Stimulated activated naive CD8-positive, alpha-beta T cell treated with anti-CD3 and anti-CD28 coated beads, Interleukin-15, amount 100 ng/mL, for 72 hours (primary cell): ENCODE results near the gene ECI2.
"Not testable (repeated sequence)": the region's sequence is repeated elsewhere in the genome, so short reads cannot be mapped to it uniquely, and the experiment has no call there.

Experiments used
- ATAC-seq: fragments of 150-1000 bp; cut with Tn5 transposase; 2 replicates; pipeline ENCODE4 v1.10.0; 2021; ENCODE audit warnings: mild to moderate bottlenecking, moderate library complexity
- DNase-seq, 2 donors: peaks; one replicate each; pipeline ENCODE4 v3.0.0; 2021 to 2022
- H3K27ac Mint-ChIP-seq, 2 donors: one replicate each; pipeline ENCODE4 v1.8.0; 2022; ENCODE audit warnings: mild to moderate bottlenecking in 2 of 2, mixed read lengths in 2 of 2, moderate library complexity in 2 of 2
- H3K27me3 Mint-ChIP-seq: one replicate; pipeline ENCODE4 v1.8.0; 2022; ENCODE audit warnings: mixed read lengths
- H3K4me1 Mint-ChIP-seq: one replicate; pipeline ENCODE4 v1.8.0; 2022; ENCODE audit warnings: mild to moderate bottlenecking, mixed read lengths
- H3K4me3 Mint-ChIP-seq, 2 donors: one replicate each; pipeline ENCODE4 v1.8.0; 2022; ENCODE audit warnings: mild to moderate bottlenecking in 2 of 2, mixed read lengths in 2 of 2, moderate library complexity in 1 of 2
- H3K9me3 Mint-ChIP-seq, 2 donors: one replicate each; pipeline ENCODE4 v1.8.0; 2022; ENCODE audit warnings: mixed read lengths in 2 of 2

ECI2 gene

DNA sequence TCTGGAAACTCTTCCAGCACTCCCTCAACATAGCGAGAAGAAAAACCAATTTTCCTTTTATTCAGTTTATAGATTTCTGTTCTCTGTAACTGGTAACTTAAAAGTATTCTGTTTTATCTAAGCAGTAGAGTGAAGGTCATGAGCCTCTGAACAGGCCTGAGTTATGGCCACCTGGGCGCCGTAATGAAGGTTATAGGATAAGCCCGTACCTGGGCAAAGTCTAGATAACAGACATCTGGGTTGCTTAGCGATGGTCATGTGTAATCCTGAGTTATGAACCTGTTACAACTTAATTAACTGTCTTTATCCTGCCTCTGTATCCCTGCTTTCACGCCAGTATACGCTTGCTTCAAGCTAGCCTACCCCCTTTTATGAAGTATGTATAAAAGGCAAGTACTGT lies 43.4 kb downstream of the ECI2 start:
- ATAC-seq (no peak), DNase-seq (no peak)
- Mint-ChIP-seq H3K9me3 (no peaks in the 10 kb centered on the region), H3K27ac (no peak overlapping the region), H3K27me3 (no peaks in the 10 kb centered on the region), H3K4me1 (no peaks in the 10 kb centered on the region), H3K4me3 (no peak overlapping the region)

DNA sequence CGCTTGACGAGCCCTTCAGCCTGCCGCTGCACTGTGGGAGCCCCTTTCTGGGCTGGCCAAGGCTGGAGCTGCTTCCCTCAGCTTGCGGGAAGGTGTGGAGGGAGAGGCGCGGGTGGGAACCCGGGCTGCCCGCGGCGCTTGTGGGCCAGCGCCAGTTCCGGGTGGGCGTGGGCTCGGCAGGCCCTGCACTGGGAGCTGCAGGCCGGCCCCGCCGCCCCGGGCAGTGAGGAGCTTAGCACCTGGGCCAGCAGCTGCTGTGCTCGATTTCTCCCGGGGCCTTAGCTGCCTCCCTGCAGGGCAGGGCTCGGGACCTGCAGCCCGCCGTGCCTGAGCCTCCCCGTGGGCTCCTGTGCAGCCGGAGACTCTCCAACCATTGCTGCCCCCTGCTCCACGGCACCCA lies 45.3 kb downstream of the ECI2 start:
- H3K4me1 Mint-ChIP-seq, DNase-seq, H3K27me3 Mint-ChIP-seq, H3K9me3 Mint-ChIP-seq, ATAC-seq, H3K4me3 Mint-ChIP-seq, H3K27ac Mint-ChIP-seq: not testable (repeated sequence)

DNA sequence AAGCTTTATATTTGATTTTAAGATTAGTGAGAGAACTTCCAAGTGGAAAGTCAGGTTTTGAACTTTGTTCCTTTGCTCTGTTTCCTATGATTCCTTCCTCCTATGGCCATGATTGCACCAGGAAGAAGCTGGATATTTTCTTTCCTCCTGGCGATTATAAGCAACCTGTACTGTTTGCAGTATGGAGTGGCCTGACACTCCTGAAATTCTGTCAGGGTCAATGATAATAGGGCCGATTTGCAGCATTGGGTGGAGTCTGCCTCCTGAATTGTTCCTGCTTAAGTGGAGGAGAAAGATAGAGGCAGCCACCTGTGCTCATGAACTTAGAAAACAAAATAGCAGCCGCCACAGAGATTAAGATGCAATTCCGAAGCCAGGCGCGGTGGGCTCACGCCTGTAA lies 46.7 kb downstream of the ECI2 start:
- Mint-ChIP-seq H3K4me1 (no peaks in the 10 kb centered on the region), H3K9me3 (no peaks in the 10 kb centered on the region), H3K4me3 (no peak overlapping the region), H3K27ac (no peak overlapping the region), H3K27me3 (no peaks in the 10 kb centered on the region)
- ATAC-seq (no peak), DNase-seq (no peak)

DNA sequence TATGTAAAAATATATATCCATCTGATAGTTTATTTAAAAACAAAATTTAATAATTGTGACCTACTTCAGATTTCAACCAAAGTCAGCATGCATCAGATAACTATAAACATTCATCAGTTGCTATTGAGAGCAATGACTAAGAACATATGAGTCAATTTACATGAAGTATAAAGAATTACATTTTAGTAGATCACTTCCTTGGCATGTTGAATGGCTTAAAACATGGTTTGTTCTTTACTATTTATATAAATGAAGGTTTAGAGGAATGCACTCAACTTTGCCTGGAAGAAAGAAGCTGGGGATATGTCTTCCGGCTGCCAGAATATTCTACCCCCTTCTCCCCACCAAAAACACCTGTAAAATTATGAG lies 50.1 kb downstream of the ECI2 start:
- Mint-ChIP-seq H3K27me3 (no peaks in the 10 kb centered on the region), H3K4me1 (no peaks in the 10 kb centered on the region), H3K9me3 (no peaks in the 10 kb centered on the region), H3K4me3 (no peak overlapping the region), H3K27ac (no peak overlapping the region)
- DNase-seq (no peak), ATAC-seq (no peak)

DNA sequence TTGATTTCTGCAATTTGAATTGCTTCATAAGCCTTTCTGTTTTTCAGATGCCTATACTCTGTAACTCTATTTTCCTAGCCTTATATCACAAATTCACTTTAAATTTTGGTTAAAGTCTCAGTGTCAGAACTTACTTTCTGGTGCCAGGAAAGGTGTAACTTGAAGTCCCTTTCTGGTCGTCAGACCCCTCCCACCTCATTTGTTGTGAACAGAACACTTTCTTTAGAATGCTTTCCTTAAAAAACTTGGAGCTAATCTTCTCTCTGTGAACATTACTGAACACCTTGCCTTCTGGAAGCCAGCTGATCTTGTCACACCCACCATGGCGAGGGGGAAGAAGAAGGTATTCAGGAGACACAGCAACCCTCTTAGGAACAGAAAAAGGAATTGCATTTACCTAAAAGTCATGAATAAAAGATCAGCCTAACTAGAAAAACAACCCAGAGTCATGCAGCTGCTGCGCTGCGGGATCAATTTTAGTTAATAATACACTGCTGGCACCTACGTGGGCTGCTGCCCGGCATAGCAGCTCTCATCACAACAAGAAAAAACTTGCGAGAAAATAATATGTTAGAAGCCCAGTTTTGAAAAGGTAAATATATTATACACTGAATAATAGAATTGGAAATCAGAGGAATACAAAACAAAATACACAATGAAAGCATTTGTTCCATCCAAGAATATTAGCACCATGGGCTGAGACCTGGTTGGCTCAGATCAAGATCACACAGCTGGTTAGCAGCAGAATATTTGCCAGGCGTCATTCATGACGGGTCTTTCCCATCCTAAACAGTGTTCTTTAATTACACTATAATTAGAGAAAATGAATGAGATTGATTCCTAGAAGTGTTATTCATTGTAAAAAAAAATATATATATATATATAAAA lies 50.7 kb downstream of the ECI2 start:
- Mint-ChIP-seq H3K27ac (peak overlapping the region in 1 of 2 donors; percentile 43), H3K27me3 (no peaks in the 10 kb centered on the region), H3K4me3 (no peak overlapping the region), H3K4me1 (no peaks in the 10 kb centered on the region), H3K9me3 (no peaks in the 10 kb centered on the region)
- DNase-seq (no peak), ATAC-seq (no peak)

DNA sequence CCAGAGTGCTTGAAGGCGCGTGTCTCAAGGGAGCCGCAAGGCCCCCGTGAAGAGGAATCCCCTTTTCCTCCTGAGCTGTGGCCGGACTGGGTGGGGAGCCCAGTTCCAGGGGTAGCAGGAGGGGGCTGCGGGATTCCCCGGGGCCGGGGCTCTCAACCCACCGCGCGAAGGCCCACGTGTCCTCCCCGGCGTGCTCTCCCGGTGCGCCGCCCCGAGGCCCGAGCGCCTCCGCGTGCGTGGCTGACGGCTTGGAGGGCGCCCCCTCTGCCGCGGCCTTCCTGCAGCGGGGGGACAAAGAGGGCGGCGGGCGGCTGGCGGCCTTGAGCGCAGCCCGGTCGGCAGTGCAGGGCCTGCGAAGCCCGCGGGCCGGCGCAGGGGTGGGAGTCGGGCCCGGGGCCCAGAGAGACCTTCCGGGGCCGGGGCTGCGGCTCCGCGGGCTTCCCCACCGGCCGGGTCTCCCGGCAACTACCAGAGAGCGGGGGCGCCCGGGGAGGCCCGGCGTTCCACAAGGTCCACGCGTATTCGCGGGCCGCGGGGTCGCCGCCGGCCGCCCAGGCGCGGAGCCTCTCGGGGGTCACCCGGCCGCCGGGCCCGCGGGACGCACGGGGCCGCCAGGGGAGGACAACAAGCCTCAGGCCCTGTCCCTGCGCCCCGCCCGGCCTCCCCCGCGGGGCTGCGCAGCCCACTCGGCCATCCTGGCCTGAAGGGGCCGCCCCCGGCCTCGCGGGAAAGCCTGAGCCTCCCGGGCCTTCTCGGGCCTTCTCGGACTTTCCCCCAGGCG lies 56.5 kb downstream of the ECI2 start, which contains the start of gene FAM217A:
FAM217A (minus strand) TSS at position 447 of the 781 bp plus-strand sequence. CDS start 1,723 bp downstream, outside the sequence.
- ATAC-seq (peak; percentile 89), DNase-seq (no peak)
- Mint-ChIP-seq H3K27me3 (peaks cover 7% of the 10 kb centered on the region), H3K4me3 (no peak within 1 kb of the TSS), H3K27ac (no peak within 1 kb of the TSS), H3K4me1 (no peaks in the 10 kb centered on the region), H3K9me3 (no peaks in the 10 kb centered on the region)

DNA sequence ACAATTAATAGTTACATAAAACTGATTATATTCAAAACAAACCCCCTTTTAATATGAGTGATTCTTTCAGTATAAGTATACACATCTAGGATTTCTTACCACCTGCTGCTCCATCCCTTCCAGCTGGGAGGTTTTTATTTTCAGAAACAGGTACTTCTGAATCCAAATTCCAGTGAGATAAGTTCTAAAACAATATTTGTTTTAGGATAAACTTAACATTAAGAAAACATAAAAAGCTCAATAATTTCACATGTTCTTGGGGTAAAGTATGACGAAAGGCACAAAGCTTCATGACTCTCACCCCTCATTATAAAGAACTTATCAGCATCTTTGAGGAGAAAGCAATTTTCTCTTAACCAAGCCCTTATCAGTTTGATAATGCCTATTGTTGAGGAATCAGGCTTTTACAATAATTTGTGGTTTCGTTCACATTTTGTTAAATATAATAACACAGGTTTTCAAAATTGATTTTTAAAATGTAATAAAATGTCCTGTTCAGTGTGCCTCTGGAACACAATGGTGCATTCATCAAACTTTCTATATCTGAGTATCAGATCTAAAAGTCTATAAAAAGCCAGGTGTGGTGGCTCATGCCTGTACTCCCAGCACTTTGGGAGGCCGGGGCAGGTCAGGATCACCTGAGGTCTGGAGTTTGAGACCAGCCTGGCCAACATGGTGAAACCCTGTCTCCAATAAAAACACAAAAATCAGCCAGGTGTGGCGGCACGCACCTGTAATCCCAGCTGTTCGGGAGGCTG lies 60.7 kb downstream of the ECI2 start:
- no peak for DNase-seq
- no peaks in the 10 kb centered on the region for H3K9me3 Mint-ChIP-seq
- H3K27me3 Mint-ChIP-seq: peaks cover 7% of the 10 kb centered on the region
- ATAC-seq: no peak
- H3K27ac Mint-ChIP-seq: no peak overlapping the region
- no peak overlapping the region for H3K4me3 Mint-ChIP-seq
- H3K4me1 Mint-ChIP-seq: no peaks in the 10 kb centered on the region

DNA sequence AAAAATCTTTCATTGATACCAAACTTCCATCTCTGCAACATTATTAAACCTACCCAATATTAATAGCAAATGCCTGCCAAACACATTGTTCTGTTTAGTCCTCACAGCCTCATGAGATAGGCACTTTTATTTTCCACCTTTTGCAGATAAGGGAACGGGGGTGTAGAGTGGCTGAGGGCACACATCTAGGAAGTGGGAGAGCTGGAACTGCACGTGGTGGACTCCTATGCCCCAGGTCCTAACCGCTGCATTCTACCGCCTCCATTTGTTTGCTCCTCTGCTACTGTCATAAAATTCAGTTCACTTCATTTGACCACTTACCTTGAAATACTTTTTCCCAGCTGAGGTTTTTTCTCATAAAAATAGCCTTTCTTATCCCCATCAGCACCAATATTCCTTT lies 64.0 kb downstream of the ECI2 start:
- Mint-ChIP-seq H3K4me3 (no peak overlapping the region), H3K27me3 (no peaks in the 10 kb centered on the region), H3K27ac (no peak overlapping the region), H3K4me1 (peaks cover 6% of the 10 kb centered on the region), H3K9me3 (no peaks in the 10 kb centered on the region)
- DNase-seq (no peak), ATAC-seq (no peak)

DNA sequence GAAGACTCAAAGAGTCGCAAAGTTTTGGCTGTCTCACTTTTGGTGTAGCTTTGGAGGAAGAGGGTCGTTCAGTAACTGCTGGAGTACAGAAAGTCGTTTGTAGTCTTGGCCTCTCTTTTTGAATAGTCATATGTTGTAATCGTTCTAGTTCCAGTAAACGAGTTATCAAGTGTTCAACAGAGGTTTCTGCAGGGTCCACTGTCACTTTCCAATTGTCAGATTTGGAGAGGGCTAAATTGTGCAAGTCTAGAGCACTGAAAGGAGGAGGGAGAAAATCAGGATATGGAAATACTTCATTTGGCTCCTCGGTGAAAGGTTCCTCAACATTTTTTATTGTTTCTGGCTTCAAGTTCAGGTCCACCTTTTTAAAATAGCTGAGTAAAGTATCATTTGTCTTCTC lies 66.2 kb downstream of the ECI2 start:
- no peaks in the 10 kb centered on the region for H3K27me3 Mint-ChIP-seq
- H3K9me3 Mint-ChIP-seq: no peaks in the 10 kb centered on the region
- ATAC-seq (no peak), DNase-seq (no peak)
- H3K4me1 Mint-ChIP-seq: peaks cover 6% of the 10 kb centered on the region
- no peak overlapping the region for H3K27ac Mint-ChIP-seq
- no peak overlapping the region for H3K4me3 Mint-ChIP-seq

DNA sequence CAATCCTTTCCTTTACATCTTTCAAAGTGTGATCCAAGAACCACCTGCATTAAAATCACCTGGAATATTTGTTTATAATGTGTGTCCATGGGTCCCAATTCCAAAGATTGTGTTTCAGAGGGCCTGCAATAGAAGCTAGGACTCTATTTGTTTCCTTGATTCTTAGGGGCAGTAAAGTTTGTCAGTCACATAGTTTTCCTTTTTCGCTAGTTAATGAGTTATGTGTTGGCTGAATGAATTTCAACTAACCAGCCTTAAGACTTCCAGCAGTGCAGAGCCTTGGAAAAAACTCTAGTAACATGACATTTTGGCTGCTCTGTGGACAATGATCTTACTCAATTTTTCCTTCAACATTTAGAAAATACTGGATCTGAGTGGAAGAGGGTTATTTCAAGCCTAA lies 67.7 kb downstream of the ECI2 start:
- Mint-ChIP-seq H3K4me1 (peaks cover 6% of the 10 kb centered on the region), H3K4me3 (no peak overlapping the region), H3K27ac (peak overlapping the region in 1 of 2 donors; percentile 3), H3K27me3 (no peaks in the 10 kb centered on the region), H3K9me3 (no peaks in the 10 kb centered on the region)
- DNase-seq (no peak), ATAC-seq (no peak)

DNA sequence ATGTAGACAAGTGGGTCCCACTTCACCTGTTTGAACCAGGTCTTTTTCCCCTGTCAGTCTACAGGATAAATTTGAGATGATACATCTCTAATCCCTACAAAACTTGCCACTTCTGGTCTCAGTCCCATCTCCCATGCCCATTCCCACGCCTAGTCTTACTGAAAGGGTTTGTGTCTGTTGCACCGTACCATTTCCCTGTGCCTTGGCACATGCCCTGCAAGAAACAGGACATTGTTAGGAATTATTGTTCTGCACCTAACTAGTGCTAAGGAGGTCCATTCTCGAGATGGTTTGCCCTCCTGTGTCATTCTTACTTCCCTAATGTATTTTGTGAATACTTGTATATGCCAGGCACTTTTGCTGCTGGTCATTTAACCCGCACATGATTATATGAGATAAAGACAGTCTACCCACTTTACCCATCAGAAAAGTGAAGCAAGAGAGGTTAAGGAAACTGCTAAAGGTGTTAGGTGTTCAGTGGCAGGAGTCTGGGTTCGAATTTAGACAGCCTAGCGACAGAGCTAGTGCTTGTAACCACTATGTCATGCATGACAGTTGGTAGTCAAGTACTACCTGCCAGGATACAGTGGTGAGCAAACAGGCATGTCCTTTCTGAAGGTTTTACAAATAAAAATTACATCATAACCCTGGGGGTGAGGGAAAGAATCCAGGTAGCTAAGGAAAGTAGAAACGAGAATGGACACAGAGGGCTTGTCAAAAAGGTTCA lies 69.2 kb downstream of the ECI2 start:
- no peak for ATAC-seq
- no peaks in the 10 kb centered on the region for H3K27me3 Mint-ChIP-seq
- H3K27ac Mint-ChIP-seq: peak overlapping the region; percentile 73 to 96
- H3K9me3 Mint-ChIP-seq: no peaks in the 10 kb centered on the region
- no peak overlapping the region for H3K4me3 Mint-ChIP-seq
- H3K4me1 Mint-ChIP-seq: peaks cover 6% of the 10 kb centered on the region
- no peak for DNase-seq
